Heart left ventricle (tissue), 16 donors: ENCODE results near the gene CYP39A1. TPM values are rescaled to one million over a fixed set of nuclear protein-coding genes. Genes with fewer than 3 reads are reported as not detected.
A peak's percentile ranks its signal among the peaks of the same experiment; 100 is the strongest.

ENCODE experiments used
- ATAC-seq, 4 donors: fragments of 200-7000 bp; cut with Tn5 transposase; one replicate each; pipeline ENCODE4 v1.9.1; 2020 to 2022; ENCODE audit warnings: moderate library complexity in 4 of 4, mild to moderate bottlenecking in 3 of 4, moderate number of reproducible peaks in 1 of 4
- DNase-seq, 5 donors: peaks; one replicate each; pipeline ENCODE4 v3.0.0-alpha.2; 2020
- H3K27ac ChIP-seq, 12 donors: fragments of 200-600 bp; sonication (generic) in 4 of 12; one replicate each; pipeline versions ENCODE4 v1.5.0 to v1.8.0; 2016 to 2022; ENCODE audit warnings: mild to moderate bottlenecking in 2 of 12
- H3K27me3 ChIP-seq, 9 donors: fragments of 200-600 bp; sonication (generic) in 2 of 9; one replicate each; pipeline versions ENCODE4 v1.5.1 to v1.8.0; 2016 to 2022; ENCODE audit warnings: mild to moderate bottlenecking in 3 of 9
- H3K36me3 ChIP-seq, 9 donors: fragments of 200-600 bp; sonication (generic) in 2 of 9; one replicate each; pipeline versions ENCODE4 v1.5.0 to v1.8.0; 2018 to 2022; ENCODE audit warnings: mild to moderate bottlenecking in 2 of 9
- H3K4me1 ChIP-seq, 12 donors: fragments of 200-600 bp; sonication (generic) in 4 of 12; one replicate each; pipeline versions ENCODE4 v1.5.0 to v1.8.0; 2016 to 2022; ENCODE audit warnings: mild to moderate bottlenecking in 3 of 12
- H3K4me3 ChIP-seq, 12 donors: fragments of 200-600 bp; sonication (generic) in 4 of 12; one replicate each; pipeline versions ENCODE4 v1.5.0 to v1.8.0; 2017 to 2022; ENCODE audit warnings: mild to moderate bottlenecking in 9 of 12, moderate library complexity in 4 of 12
- H3K9me3 ChIP-seq, 12 donors: fragments of 200-600 bp; sonication (generic) in 4 of 12; one replicate each; pipeline versions ENCODE4 v1.5.0 to v1.8.0; 2016 to 2022; ENCODE audit warnings: mild to moderate bottlenecking in 1 of 12
- CTCF ChIP-seq, 12 donors: fragments of 200-600 bp; sonication (generic) in 4 of 12; IDR thresholded peaks; one replicate each; pipeline versions ENCODE4 v1.5.0 to v1.8.0; 2018 to 2022; ENCODE audit warnings: antibody characterized with exemption in 12 of 12, mild to moderate bottlenecking in 5 of 12
- POLR2A ChIP-seq, 2 donors: fragments of 450-650 bp; IDR thresholded peaks; one replicate each; pipeline ENCODE4 v1.6.1; 2017; ENCODE audit warnings: antibody characterized with exemption in 2 of 2, mild to moderate bottlenecking in 2 of 2, moderate library complexity in 2 of 2
- WGBS, 4 donors: extraction: QIAGEN DNeasy Blood & Tissue Kit in 2 of 4; methylation state at CpG; one replicate each; pipeline versions ENCODE4 v1.1.5 to v1.1.7; 2013 to 2018; 5-methylcytosine and 5-hydroxymethylcytosine counted together
- intact Hi-C, 10 donors: fragments of 100-400 bp; cut with DNase I; formaldehyde crosslinking; loops; one replicate each; pipeline versions ENCODE4 v1.11.1 to v1.14.2; 2022
- polyA plus RNA-seq, 2 donors: library from polyadenylated mRNA; stranded (reverse); fragments of 200-250 nt; gene quantifications; one replicate each; pipeline ENCODE4 v1.2.3, GENCODE V29; 2013
- total RNA-seq, 9 donors: library from RNA; depleted of rRNA in 2 of 9; stranded (reverse); fragments of >200 nt in 2 of 9; fragmentation: NEBNext Ultra II Directional in 3 of 9; extraction: Animal tissue kit (Norgen Biotek cat#: 25700) in 3 of 9; gene quantifications; one replicate each; pipeline versions ENCODE4 v1.1.0 to v1.2.4, GENCODE V29; 2016 to 2023
- donor health status: ischemic (EF 13 %, LVEDD 7.1; RV severe dilation, severe dysfunction).
- donor health status: healthy with polysubstance abuse.
- donor health status: DM: no; HTN: yes; CAD: no.
- donor health status: DM: no; HTN: no; CAD: no.
- donor health status: ischemic (EF 25% LVEDD 6.9; RV normal size, moderate dysfunction).
- donor health status: ischemic (EF 25% LVEDD 5.7; RV mildly dilated, moderate dysfunction).
- donor health status: healthy.
- donor health status: DM: yes; HTN: yes; CAD: no.
- donor health status: ischemic (EF 35%, LVEDD 5.7; RV mildly dilated, moderate dysfunction).
- donor health status: nonischemic (EF 11% LVEDD 7.7; RV severe dilation, severe dysfunction).
- donor health status: DM: yes; HTN: yes; CAD: no.
- donor health status: PGD.
- donor health status: ischemic (EF 29% LVEDD 5.4; RV normal size, mild dysfunction).
- donor health status: nonischemic (EF 23%, LVEDD 6.1; RV moderate dilation, normal function).

Gene CYP39A1
- total and polyA plus RNA-seq, 11 donors = 2.9 to 10.5 (median 5.2) TPM

GRCh38 chr6:46655803-46656202, 3.2 kb upstream of the CYP39A1 start:
- no peak for DNase-seq
- TF ChIP-seq CTCF (IDR thresholded peaks at IDR 0.05) = peak in 5 of 12 donors; percentile 6 to 39 (median 16)
- no peak for TF ChIP-seq POLR2A (IDR thresholded peaks at IDR 0.05)
- H3K4me1 ChIP-seq = peaks cover 0 to 15% (median 9%) of the 10 kb centered on the region in 12 donors
- WGBS, 4 donors = 62 to 74% (median 71%) methylated on average over 6 of the region's 6 CpGs
- H3K9me3 ChIP-seq = no peaks in the 10 kb centered on the region
- H3K27ac ChIP-seq = no peak overlapping the region
- ATAC-seq = no peak
- no peak overlapping the region for H3K4me3 ChIP-seq
- H3K27me3 ChIP-seq = peaks cover 0 to 12% (median 0%) of the 10 kb centered on the region in 9 donors
- H3K36me3 ChIP-seq = peaks cover 0 to 39% (median 6%) of the 10 kb centered on the region in 9 donors
- intact Hi-C loops = no loop called here

- Histone ChIP-seq H3K9me3 (no peaks in the 10 kb centered on the region), H3K4me1 (peaks cover 0 to 18% (median 9%) of the 10 kb centered on the region in 12 donors), H3K4me3 (peak overlapping the region; percentile 59 to 96 (median 84)), H3K27me3 (peaks cover 0 to 12% (median 0%) of the 10 kb centered on the region in 9 donors), H3K27ac (peak overlapping the region; percentile 21 to 93 (median 88)), H3K36me3 (peaks cover 0 to 25% (median 2%) of the 10 kb centered on the region in 9 donors)
- ATAC-seq (peak in 1 of 4 donors; percentile 3), DNase-seq (no peak)
- intact Hi-C loops = no loop called here
- no peak for TF ChIP-seq POLR2A (IDR thresholded peaks at IDR 0.05)
- no peak for TF ChIP-seq CTCF (IDR thresholded peaks at IDR 0.05)
- 18 to 23% (median 20%) methylated on average over 10 of the region's 10 CpGs for WGBS, 4 donors
Measured at GRCh38 chr6:46653439-46654195, 999 bp upstream of the CYP39A1 start.

GRCh38 chr6:46652232-46652602, 401 bp downstream of the CYP39A1 start:
- TF ChIP-seq POLR2A (IDR thresholded peaks at IDR 0.05) (no peak), CTCF (IDR thresholded peaks at IDR 0.05) (no peak)
- DNase-seq (no peak), ATAC-seq (no peak)
- Histone ChIP-seq H3K36me3 (peaks cover 0 to 14% (median 0%) of the 10 kb centered on the region in 9 donors), H3K4me3 (peak overlapping the region; percentile 59 to 96 (median 84)), H3K27me3 (peaks cover 0 to 12% (median 0%) of the 10 kb centered on the region in 9 donors), H3K27ac (peak overlapping the region in 11 of 12 donors; percentile 29 to 93 (median 88)), H3K9me3 (no peaks in the 10 kb centered on the region), H3K4me1 (peaks cover 0 to 18% (median 9%) of the 10 kb centered on the region in 12 donors)
- intact Hi-C loops = no loop called here
- 2 to 4% (median 3%) methylated on average over 6 of the region's 6 CpGs for WGBS, 4 donors

DNA sequence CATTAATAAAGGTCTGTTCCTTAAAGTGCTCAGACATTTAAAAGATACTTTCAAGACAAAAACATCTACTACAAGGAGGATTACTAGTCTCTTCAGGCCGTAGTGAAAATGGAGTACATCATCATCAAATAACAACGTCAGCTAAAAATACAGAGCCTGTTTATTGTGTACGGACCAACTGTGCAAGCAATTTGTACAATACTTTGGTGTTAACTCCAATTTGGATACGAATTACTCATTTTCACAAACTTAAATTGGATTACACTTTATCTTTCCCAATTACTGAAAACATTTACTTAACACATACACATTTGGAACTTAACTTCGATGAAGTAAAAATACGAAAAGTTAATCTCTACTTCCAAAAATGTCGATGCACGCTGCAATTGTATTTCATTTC, 802 bp downstream of the CYP39A1 start:
- WGBS, 4 donors = 16 to 22% (median 20%) methylated on average over 8 of the region's 8 CpGs
- Histone ChIP-seq H3K36me3 (peaks cover 0 to 10% (median 0%) of the 10 kb centered on the region in 9 donors), H3K27me3 (peaks cover 0 to 12% (median 0%) of the 10 kb centered on the region in 9 donors), H3K27ac (peak overlapping the region in 4 of 12 donors; percentile 90 to 93 (median 92)), H3K4me3 (peak overlapping the region; percentile 59 to 96 (median 84)), H3K4me1 (peaks cover 0 to 18% (median 9%) of the 10 kb centered on the region in 12 donors), H3K9me3 (no peaks in the 10 kb centered on the region)
- no peak for TF ChIP-seq POLR2A (IDR thresholded peaks at IDR 0.05)
- TF ChIP-seq CTCF (IDR thresholded peaks at IDR 0.05) = no peak
- intact Hi-C loops = no loop called here
- DNase-seq (no peak), ATAC-seq (no peak)
